Brain microvascular endothelial cell (primary cell): ENCODE data around the gene ZDHHC3.

Experiments used
- DNase-seq: peaks from one replicate; pipeline ENCODE4 v3.0.0-alpha.2; 2020
- H3K27ac ChIP-seq: fragments of 250-450 bp; sonication (Bioruptor Pico); 2 replicates; pipeline ENCODE4 v1.5.1; 2020; ENCODE audit warnings: mild to moderate bottlenecking, moderate library complexity
- H3K27me3 ChIP-seq: fragments of 250-450 bp; sonication (Bioruptor Pico); replicated peaks from 2 replicates; pipeline ENCODE4 v1.5.1; 2020; ENCODE audit warnings: mild to moderate bottlenecking
- H3K36me3 ChIP-seq: fragments of 250-450 bp; sonication (Bioruptor Pico); replicated peaks from 2 replicates; pipeline ENCODE4 v1.5.1; 2020; ENCODE audit warnings: mild to moderate bottlenecking
- H3K4me3 ChIP-seq: 2 replicates; pipeline ENCODE4 v1.5.1; 2011; ENCODE audit warnings: low read depth, mild to moderate bottlenecking, control low read depth, low read length, moderate library complexity
- in situ Hi-C: cut with HindIII; loops from 2 replicates; pipeline ENCODE4 v1.10.0; 2017; ENCODE audit warnings: low sequenced_read_pairs, low pct_ligation_motif_present
- TF ChIP-seq, protein P1 (sequence below): IDR thresholded peaks from 2 replicates; pipeline ENCODE4 v1.5.1; 2011; ENCODE audit warnings: low read depth, mild to moderate bottlenecking, moderate library complexity, low read length, control low read depth, inconsistent platforms; ENCODE audit errors: missing control alignments

The ZDHHC3 gene

DNA sequence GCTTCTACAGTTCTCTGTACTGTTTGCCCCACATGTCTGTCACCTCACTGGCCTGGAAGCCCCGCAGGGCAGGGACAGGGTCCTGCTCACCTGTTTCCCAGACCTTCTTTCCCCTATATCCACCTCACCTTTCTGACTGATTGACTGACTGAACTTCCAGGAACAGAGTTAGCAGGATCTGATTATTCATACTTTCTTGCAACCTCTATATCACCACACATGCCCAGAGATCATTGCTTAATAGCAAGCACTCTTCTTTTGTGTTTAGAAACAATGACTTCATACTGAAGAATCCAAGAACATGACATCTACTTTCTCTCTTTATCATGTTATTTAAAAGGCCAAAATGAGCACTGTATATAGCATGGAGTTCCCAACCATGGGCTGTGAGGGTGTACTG lies 32.1 kb upstream of the ZDHHC3 start:
- DNase-seq: no peak
- H3K27me3 ChIP-seq: no peaks in the 10 kb centered on the region
- no peak overlapping the region for H3K4me3 ChIP-seq
- peak overlapping the region; percentile 6 for H3K27ac ChIP-seq
- in situ Hi-C loops: no loop called here
- TF ChIP-seq, protein P1, sequence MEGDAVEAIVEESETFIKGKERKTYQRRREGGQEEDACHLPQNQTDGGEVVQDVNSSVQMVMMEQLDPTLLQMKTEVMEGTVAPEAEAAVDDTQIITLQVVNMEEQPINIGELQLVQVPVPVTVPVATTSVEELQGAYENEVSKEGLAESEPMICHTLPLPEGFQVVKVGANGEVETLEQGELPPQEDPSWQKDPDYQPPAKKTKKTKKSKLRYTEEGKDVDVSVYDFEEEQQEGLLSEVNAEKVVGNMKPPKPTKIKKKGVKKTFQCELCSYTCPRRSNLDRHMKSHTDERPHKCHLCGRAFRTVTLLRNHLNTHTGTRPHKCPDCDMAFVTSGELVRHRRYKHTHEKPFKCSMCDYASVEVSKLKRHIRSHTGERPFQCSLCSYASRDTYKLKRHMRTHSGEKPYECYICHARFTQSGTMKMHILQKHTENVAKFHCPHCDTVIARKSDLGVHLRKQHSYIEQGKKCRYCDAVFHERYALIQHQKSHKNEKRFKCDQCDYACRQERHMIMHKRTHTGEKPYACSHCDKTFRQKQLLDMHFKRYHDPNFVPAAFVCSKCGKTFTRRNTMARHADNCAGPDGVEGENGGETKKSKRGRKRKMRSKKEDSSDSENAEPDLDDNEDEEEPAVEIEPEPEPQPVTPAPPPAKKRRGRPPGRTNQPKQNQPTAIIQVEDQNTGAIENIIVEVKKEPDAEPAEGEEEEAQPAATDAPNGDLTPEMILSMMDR: no peak
- peaks cover 17% of the 10 kb centered on the region for H3K36me3 ChIP-seq

DNA sequence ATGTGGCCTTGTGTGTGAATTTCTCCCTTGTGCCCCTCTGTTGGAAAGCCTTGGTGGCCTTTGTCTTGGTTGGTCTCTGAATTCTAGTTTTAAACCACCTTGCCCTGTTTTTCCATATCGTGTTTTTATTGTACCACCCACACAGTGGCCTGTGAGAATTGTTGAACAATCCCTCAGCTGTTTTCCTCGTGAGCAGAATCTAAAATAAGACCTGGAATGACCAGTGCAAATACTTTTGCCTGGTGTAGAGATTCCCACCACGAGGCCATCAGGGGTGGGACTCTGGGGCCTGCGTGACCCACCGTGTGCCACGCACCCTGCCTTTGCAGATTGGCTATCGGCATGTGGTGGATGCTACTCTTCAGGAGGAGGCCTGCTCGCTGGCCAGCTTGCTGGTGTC lies 31.1 kb upstream of the ZDHHC3 start:
- no peak overlapping the region for H3K27ac ChIP-seq
- no peak overlapping the region for H3K4me3 ChIP-seq
- H3K27me3 ChIP-seq: no peaks in the 10 kb centered on the region
- TF ChIP-seq, protein P1: no peak
- in situ Hi-C loops: no loop called here
- DNase-seq: no peak
- peaks cover 24% of the 10 kb centered on the region for H3K36me3 ChIP-seq

DNA sequence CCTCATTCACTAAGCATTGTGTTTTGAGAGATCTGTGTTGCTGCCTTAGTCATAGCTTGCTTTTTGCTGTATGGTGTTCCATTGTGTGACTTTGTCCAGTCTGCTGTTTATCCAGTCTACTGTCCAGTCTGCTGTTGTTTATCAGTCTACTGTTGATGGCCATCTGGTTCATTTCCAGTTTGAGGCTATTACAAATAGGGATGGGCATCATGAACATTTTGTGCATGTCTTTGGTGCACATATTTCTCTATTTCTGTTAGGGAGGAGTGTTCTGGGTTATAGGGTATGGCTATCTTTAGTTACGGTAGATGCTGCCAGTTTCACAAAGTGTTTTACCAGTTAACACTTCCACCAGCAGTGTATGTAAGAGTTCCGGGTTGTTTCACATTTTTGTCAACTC lies 27.9 kb upstream of the ZDHHC3 start:
- Histone ChIP-seq H3K27me3 (no peaks in the 10 kb centered on the region), H3K36me3 (peaks cover 48% of the 10 kb centered on the region), H3K27ac (no peak overlapping the region), H3K4me3 (no peak overlapping the region)
- DNase-seq: no peak
- TF ChIP-seq, protein P1: no peak
- in situ Hi-C loops: no loop called here

DNA sequence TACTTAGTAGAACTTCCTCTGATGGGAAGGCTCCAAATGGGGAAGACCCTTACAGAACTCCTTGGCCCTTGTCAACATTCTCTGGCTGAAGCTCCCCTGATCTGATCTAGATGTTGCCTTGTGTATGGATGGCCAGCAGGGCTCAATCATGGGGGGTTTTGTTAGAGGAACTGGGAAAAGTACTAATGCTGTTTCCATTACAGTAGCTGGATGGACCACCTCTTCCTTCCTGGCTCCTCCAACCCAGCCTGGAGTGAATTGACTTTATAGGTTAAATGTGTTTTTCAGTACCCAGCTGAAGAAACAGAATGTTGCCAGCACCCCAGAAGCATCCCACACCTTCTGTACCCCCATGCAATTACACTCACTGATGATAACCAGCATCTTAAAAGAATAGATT lies 27.4 kb upstream of the ZDHHC3 start:
- DNase-seq: no peak
- in situ Hi-C loops: no loop called here
- TF ChIP-seq, protein P1: no peak
- Histone ChIP-seq H3K27ac (no peak overlapping the region), H3K4me3 (no peak overlapping the region), H3K36me3 (peaks cover 49% of the 10 kb centered on the region), H3K27me3 (no peaks in the 10 kb centered on the region)

DNA sequence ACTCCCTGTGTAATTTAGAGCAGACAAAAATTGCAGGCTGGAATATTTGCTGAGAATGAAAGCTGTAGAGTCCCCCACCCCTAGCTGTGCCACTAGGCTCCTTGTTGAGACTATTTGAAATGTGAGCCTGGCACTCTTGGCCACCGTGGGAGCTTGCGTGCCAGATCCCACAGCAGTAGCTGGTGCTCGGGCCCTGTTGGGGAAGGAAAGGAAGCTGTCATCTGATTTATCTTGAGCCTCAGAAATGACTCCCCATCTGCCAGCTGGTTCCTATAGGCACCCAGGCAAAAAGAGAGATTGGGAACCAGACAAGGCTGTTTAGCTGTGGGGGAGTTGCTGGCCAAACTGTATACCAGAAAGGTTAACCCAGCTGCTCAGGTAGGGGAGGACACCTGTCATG lies 26.7 kb upstream of the ZDHHC3 start:
- no peak overlapping the region for H3K27ac ChIP-seq
- no peak for DNase-seq
- H3K36me3 ChIP-seq: peaks cover 52% of the 10 kb centered on the region
- H3K4me3 ChIP-seq: no peak overlapping the region
- TF ChIP-seq, protein P1: no peak
- in situ Hi-C loops: no loop called here
- H3K27me3 ChIP-seq: no peaks in the 10 kb centered on the region

DNA sequence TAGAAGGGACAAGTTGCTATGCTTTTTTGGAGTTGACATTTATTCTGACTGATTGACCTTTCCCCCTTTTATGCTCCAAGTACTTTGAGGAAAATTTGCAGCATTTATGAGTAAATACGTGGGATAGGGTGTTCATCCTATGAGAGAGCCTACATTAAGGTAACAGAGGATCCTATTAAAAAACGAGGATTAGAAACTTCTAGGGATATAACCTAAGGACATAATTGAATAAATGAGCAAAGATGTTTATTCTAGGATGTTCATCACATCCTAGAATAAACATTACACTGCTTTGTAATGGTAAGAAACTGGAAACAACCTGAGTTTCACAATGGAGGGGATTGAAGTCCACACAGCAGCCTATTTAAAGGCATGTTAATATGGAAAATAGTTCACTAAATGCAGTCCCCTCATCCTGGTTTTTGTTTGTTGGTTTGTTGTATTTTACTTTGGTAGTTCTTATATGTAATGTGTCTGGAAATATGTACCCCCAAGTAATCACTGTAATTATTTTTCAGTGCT lies 26.2 kb upstream of the ZDHHC3 start:
- Histone ChIP-seq H3K27ac (no peak overlapping the region), H3K27me3 (no peaks in the 10 kb centered on the region), H3K4me3 (no peak overlapping the region), H3K36me3 (peaks cover 57% of the 10 kb centered on the region)
- no peak for DNase-seq
- TF ChIP-seq, protein P1: no peak
- in situ Hi-C loops: no loop called here
